Lower leg skin (tissue), 4 donors: ENCODE results near the gene MRPL53. TPM values are rescaled to one million over a fixed set of nuclear protein-coding genes. Genes with fewer than 3 reads are reported as not detected.

Experiments used
- DNase-seq, 2 donors: peaks; one replicate each; pipeline ENCODE4 v3.0.0-alpha.2; 2019; ENCODE audit warnings: low spot score in 2 of 2
- H3K4me3 ChIP-seq: fragments of 200-600 bp; sonication (generic); 2 replicates; pipeline ENCODE4 v1.5.1; 2017; ENCODE audit warnings: mild to moderate bottlenecking, low read depth; ENCODE audit not compliant: poor library complexity, severe bottlenecking
- CTCF ChIP-seq, 3 donors: fragments of 450-650 bp; IDR thresholded peaks; one replicate each; pipeline ENCODE4 v1.5.1; 2016; ENCODE audit warnings: antibody characterized with exemption in 3 of 3, mild to moderate bottlenecking in 3 of 3, moderate library complexity in 2 of 3
- POLR2A ChIP-seq, 2 donors: fragments of 450-650 bp; IDR thresholded peaks; one replicate each; pipeline ENCODE4 v1.6.1; 2016 to 2017; ENCODE audit warnings: antibody characterized with exemption in 2 of 2, mild to moderate bottlenecking in 1 of 2, moderate library complexity in 1 of 2
- WGBS, 2 donors: methylation state at CpG; one replicate each; pipeline ENCODE4 v1.1.5; 2018; 5-methylcytosine and 5-hydroxymethylcytosine counted together
- intact Hi-C: fragments of 100-400 bp; cut with DNase I; formaldehyde crosslinking; loops from one replicate; pipeline ENCODE4 v1.15.0; 2023; ENCODE audit warnings: low total_unique reads
- total RNA-seq, 4 donors: library from RNA; depleted of rRNA; stranded (reverse); fragments of >200 nt; gene quantifications; one replicate each; pipeline ENCODE4 v1.1.0, GENCODE V29; 2016

MRPL53 gene
- total RNA-seq, 4 donors from 2014 or later: 24.9 to 70.0 (median 29.5) TPM

- 6 to 8% methylated on average over 41 to 52 of the region's 52 CpGs for WGBS, 2 donors
- TF ChIP-seq POLR2A (IDR thresholded peaks at IDR 0.05) (no peak), CTCF (IDR thresholded peaks at IDR 0.05) (no peak)
- intact Hi-C loops: no loop called here
- H3K4me3 ChIP-seq: no peak overlapping the region
- no peak for DNase-seq
Observed at GRCh38 chr2:74513605-74514367, 41.3 kb upstream of the MRPL53 start.

- no peak for DNase-seq
- intact Hi-C loops: no loop called here
- WGBS, 2 donors: 10 to 14% methylated on average over 34 to 36 of the region's 36 CpGs
- H3K4me3 ChIP-seq: no peak overlapping the region
- TF ChIP-seq CTCF (IDR thresholded peaks at IDR 0.05) (no peak), POLR2A (IDR thresholded peaks at IDR 0.05) (no peak)
Observed at GRCh38 chr2:74512744-74513604, 40.5 kb upstream of the MRPL53 start.

GRCh38 chr2:74511104-74511989 is 38.9 kb upstream of the MRPL53 start:
- TF ChIP-seq POLR2A (IDR thresholded peaks at IDR 0.05): no peak
- TF ChIP-seq CTCF (IDR thresholded peaks at IDR 0.05): no peak
- WGBS, 2 donors: 41 to 47% methylated on average over 11 of the region's 11 CpGs
- H3K4me3 ChIP-seq: no peak overlapping the region
- no peak for DNase-seq
- intact Hi-C loops: no loop called here

- DNase-seq: no peak
- 92 to 96% methylated on average over 4 of the region's 4 CpGs for WGBS, 2 donors
- intact Hi-C loops: no loop called here
- TF ChIP-seq POLR2A (IDR thresholded peaks at IDR 0.05) (no peak), CTCF (IDR thresholded peaks at IDR 0.05) (no peak)
- no peak overlapping the region for H3K4me3 ChIP-seq
Observed at GRCh38 chr2:74510272-74510671, 37.8 kb upstream of the MRPL53 start.

- no peak for DNase-seq
- peak overlapping the region; percentile 67 for H3K4me3 ChIP-seq
- TF ChIP-seq CTCF (IDR thresholded peaks at IDR 0.05) (no peak), POLR2A (IDR thresholded peaks at IDR 0.05) (no peak)
- 7 to 12% methylated on average over 35 to 38 of the region's 38 CpGs for WGBS, 2 donors
- intact Hi-C loops: no loop called here
Observed at GRCh38 chr2:74507926-74508520, 35.5 kb upstream of the MRPL53 start.
